Liver (tissue), 9 donors: Measurements from ENCODE around the gene RAB9B. TPM values are rescaled to one million over a fixed set of nuclear protein-coding genes. Genes with fewer than 3 reads are reported as not detected.

Source experiments
- DNase-seq: peaks from one replicate; pipeline ENCODE4 v3.0.0-alpha.2; 2017; ENCODE audit warnings: low spot score
- H3K27ac ChIP-seq, 2 donors: one replicate each; pipeline ENCODE4 v1.7.0; 2013; ENCODE audit warnings: inconsistent platforms in 2 of 2, low read length in 2 of 2, control low read depth in 1 of 2, low read depth in 1 of 2, mild to moderate bottlenecking in 1 of 2
- H3K27me3 ChIP-seq, 4 donors: one replicate each; pipeline versions ENCODE4 v1.6.1 to v1.7.0; 2013; ENCODE audit warnings: low read length in 3 of 4, inconsistent platforms in 1 of 4, mild to moderate bottlenecking in 1 of 4, moderate library complexity in 1 of 4; ENCODE audit not compliant: control insufficient read depth in 4 of 4, insufficient read depth in 4 of 4
- H3K36me3 ChIP-seq, 4 donors: one replicate each; pipeline versions ENCODE4 v1.6.1 to v1.7.0; 2013; ENCODE audit warnings: low read length in 3 of 4, mild to moderate bottlenecking in 3 of 4, low read depth in 1 of 4, moderate library complexity in 1 of 4; ENCODE audit not compliant: control insufficient read depth in 4 of 4, insufficient read depth in 3 of 4
- H3K4me1 ChIP-seq, 4 donors: one replicate each; pipeline versions ENCODE4 v1.6.1 to v1.7.0; 2013; ENCODE audit warnings: low read length in 3 of 4, mild to moderate bottlenecking in 3 of 4, moderate library complexity in 1 of 4; ENCODE audit not compliant: control insufficient read depth in 4 of 4, insufficient read depth in 4 of 4
- H3K4me3 ChIP-seq, 3 donors: one replicate each; pipeline versions ENCODE4 v1.6.1 to v1.7.0; 2013; ENCODE audit warnings: low read length in 3 of 3, control low read depth in 1 of 3, low read depth in 1 of 3, mild to moderate bottlenecking in 1 of 3
- H3K9ac ChIP-seq, 2 donors: one replicate each; pipeline ENCODE4 v1.7.0; 2013; ENCODE audit warnings: low read length in 2 of 2, mild to moderate bottlenecking in 2 of 2, moderate library complexity in 2 of 2, control low read depth in 1 of 2, low read depth in 1 of 2
- H3K9me3 ChIP-seq, 4 donors: one replicate each; pipeline versions ENCODE4 v1.6.1 to v1.7.0; 2013; ENCODE audit warnings: low read length in 3 of 4; ENCODE audit not compliant: control insufficient read depth in 4 of 4
- EGR1 ChIP-seq, 2 donors: IDR thresholded peaks; 2 replicates each; pipeline ENCODE4 v1.6.1; 2016 to 2018; ENCODE audit warnings: antibody characterized with exemption in 2 of 2, low read depth in 2 of 2
- FOXA2 ChIP-seq: IDR thresholded peaks from 2 replicates; pipeline ENCODE4 v1.6.1; 2016; ENCODE audit warnings: antibody characterized with exemption
- GABPA ChIP-seq, 2 donors: IDR thresholded peaks in 1 of 2; conservative IDR thresholded peaks in 1 of 2; 2 replicates each; pipeline ENCODE4 v1.6.1; 2016; ENCODE audit warnings: antibody characterized with exemption in 2 of 2, mild to moderate bottlenecking in 1 of 2, moderate library complexity in 1 of 2
- HNF4G ChIP-seq: IDR thresholded peaks from 2 replicates; pipeline ENCODE4 v1.6.1; 2016; ENCODE audit warnings: antibody characterized with exemption
- NR2F2 ChIP-seq: IDR thresholded peaks from 2 replicates; pipeline ENCODE4 v1.6.1; 2016; ENCODE audit warnings: antibody characterized with exemption
- RXRA ChIP-seq, 2 donors: IDR thresholded peaks; 2 replicates each; pipeline ENCODE4 v1.6.1; 2017 to 2018; ENCODE audit warnings: antibody characterized with exemption in 2 of 2, mild to moderate bottlenecking in 1 of 2
- SP1 ChIP-seq: IDR thresholded peaks from 2 replicates; pipeline ENCODE4 v1.6.1; 2018; ENCODE audit warnings: antibody characterized with exemption, mild to moderate bottlenecking
- TAF1 ChIP-seq: conservative IDR thresholded peaks from 2 replicates; pipeline ENCODE4 v1.6.1; 2016; ENCODE audit warnings: antibody characterized with exemption, mild to moderate bottlenecking
- WGBS: extraction: QIAGEN DNeasy Blood & Tissue Kit; methylation state at CpG from one replicate; pipeline ENCODE4 v1.1.7; 2013; 5-methylcytosine and 5-hydroxymethylcytosine counted together
- polyA plus RNA-seq, 2 donors: library from polyadenylated mRNA; stranded (reverse) in 1 of 2; unstranded in 1 of 2; fragments of 200-250 nt in 1 of 2; fragments of >200 nt in 1 of 2; fragmentation: Nextera tagmentation in 1 of 2; extraction: Ambion mirVana in 1 of 2; gene quantifications; one replicate each; pipeline versions ENCODE4 v1.2.1 to v1.2.3, GENCODE V29; 2013 to 2015
- total RNA-seq, 2 donors: library from RNA; depleted of rRNA; stranded (reverse); fragments of >200 nt; gene quantifications; one replicate each; pipeline ENCODE4 v1.2.3, GENCODE V29; 2014
- TF ChIP-seq, protein P1 (sequence below): IDR thresholded peaks from 2 replicates; pipeline ENCODE4 v1.6.1; 2016; ENCODE audit warnings: antibody characterized with exemption, mild to moderate bottlenecking
- TF ChIP-seq, protein P2 (sequence below): IDR thresholded peaks from 2 replicates; pipeline ENCODE4 v1.6.1; 2016; ENCODE audit warnings: antibody characterized with exemption
- TF ChIP-seq, protein P3 (sequence below): fragments of 150-350 bp; IDR thresholded peaks from 2 replicates; pipeline ENCODE4 v1.5.1; 2017; ENCODE audit warnings: improper control_type of control experiment, low read depth, low read length; ENCODE audit not compliant: missing input control
- donor health status: healthy.
- donor health status: healthy.
- donor health status: healthy.
- donor health status: healthy.
- donor health status: healthy.

Gene RAB9B
- total and polyA plus RNA-seq, 4 donors = 0.07 to 0.51 (median 0.23) TPM

DNA sequence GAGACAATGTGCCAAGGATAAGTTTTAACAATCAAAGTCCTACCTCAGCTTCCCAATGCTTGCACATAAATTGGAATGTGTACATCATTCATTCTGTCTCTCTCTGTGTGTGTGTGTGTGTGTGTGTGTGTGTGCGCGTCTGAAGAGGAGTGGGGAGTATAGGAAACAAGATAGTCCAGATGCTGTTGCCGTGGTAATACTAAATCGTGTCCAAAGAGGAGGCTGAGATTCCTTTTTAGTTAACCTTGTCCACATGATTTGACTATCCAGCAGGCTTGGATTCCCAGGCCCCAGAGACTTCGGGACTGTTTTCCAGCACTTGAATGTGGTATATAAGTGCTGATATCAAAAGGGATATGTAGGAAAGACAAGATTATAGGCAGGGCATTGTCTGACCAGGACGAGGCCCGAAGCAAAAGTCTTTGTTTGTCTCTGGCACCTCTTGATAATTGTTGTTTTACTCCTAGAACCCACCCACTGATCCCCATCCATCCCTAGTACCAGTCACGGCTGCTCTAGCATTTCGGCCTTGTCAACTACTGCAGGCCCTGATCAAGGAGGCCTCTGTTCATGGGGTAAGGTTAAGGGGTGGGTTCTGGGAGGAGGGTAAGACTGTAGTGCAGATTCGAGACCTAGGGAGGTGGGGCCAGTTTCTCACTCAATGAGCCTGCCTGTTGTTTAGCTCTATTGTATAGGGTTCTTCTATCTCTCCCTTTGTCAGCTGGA is 51.6 kb downstream of the RAB9B start:
- Histone ChIP-seq H3K4me1 (no peaks in the 10 kb centered on the region), H3K27ac (no peak overlapping the region), H3K9me3 (no peaks in the 10 kb centered on the region), H3K27me3 (peaks cover 0 to 5% (median 0%) of the 10 kb centered on the region in 4 donors), H3K9ac (no peak overlapping the region), H3K36me3 (no peaks in the 10 kb centered on the region), H3K4me3 (no peak overlapping the region)
- TF ChIP-seq, protein P1, sequence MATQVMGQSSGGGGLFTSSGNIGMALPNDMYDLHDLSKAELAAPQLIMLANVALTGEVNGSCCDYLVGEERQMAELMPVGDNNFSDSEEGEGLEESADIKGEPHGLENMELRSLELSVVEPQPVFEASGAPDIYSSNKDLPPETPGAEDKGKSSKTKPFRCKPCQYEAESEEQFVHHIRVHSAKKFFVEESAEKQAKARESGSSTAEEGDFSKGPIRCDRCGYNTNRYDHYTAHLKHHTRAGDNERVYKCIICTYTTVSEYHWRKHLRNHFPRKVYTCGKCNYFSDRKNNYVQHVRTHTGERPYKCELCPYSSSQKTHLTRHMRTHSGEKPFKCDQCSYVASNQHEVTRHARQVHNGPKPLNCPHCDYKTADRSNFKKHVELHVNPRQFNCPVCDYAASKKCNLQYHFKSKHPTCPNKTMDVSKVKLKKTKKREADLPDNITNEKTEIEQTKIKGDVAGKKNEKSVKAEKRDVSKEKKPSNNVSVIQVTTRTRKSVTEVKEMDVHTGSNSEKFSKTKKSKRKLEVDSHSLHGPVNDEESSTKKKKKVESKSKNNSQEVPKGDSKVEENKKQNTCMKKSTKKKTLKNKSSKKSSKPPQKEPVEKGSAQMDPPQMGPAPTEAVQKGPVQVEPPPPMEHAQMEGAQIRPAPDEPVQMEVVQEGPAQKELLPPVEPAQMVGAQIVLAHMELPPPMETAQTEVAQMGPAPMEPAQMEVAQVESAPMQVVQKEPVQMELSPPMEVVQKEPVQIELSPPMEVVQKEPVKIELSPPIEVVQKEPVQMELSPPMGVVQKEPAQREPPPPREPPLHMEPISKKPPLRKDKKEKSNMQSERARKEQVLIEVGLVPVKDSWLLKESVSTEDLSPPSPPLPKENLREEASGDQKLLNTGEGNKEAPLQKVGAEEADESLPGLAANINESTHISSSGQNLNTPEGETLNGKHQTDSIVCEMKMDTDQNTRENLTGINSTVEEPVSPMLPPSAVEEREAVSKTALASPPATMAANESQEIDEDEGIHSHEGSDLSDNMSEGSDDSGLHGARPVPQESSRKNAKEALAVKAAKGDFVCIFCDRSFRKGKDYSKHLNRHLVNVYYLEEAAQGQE = no peak
- TF ChIP-seq GABPA (IDR thresholded peaks at IDR 0.05 in 1 of 2, conservative IDR thresholded peaks at IDR 0.05 in 1 of 2) = no peak
- no peak for TF ChIP-seq FOXA2
- TF ChIP-seq, protein P2, sequence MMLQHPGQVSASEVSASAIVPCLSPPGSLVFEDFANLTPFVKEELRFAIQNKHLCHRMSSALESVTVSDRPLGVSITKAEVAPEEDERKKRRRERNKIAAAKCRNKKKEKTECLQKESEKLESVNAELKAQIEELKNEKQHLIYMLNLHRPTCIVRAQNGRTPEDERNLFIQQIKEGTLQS = no peak
- TF ChIP-seq, protein P3, sequence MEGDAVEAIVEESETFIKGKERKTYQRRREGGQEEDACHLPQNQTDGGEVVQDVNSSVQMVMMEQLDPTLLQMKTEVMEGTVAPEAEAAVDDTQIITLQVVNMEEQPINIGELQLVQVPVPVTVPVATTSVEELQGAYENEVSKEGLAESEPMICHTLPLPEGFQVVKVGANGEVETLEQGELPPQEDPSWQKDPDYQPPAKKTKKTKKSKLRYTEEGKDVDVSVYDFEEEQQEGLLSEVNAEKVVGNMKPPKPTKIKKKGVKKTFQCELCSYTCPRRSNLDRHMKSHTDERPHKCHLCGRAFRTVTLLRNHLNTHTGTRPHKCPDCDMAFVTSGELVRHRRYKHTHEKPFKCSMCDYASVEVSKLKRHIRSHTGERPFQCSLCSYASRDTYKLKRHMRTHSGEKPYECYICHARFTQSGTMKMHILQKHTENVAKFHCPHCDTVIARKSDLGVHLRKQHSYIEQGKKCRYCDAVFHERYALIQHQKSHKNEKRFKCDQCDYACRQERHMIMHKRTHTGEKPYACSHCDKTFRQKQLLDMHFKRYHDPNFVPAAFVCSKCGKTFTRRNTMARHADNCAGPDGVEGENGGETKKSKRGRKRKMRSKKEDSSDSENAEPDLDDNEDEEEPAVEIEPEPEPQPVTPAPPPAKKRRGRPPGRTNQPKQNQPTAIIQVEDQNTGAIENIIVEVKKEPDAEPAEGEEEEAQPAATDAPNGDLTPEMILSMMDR = no peak
- no peak for TF ChIP-seq RXRA (IDR thresholded peaks at IDR 0.05)
- WGBS = 86% methylated on average over 10 of the region's 10 CpGs
- DNase-seq = no peak

DNA sequence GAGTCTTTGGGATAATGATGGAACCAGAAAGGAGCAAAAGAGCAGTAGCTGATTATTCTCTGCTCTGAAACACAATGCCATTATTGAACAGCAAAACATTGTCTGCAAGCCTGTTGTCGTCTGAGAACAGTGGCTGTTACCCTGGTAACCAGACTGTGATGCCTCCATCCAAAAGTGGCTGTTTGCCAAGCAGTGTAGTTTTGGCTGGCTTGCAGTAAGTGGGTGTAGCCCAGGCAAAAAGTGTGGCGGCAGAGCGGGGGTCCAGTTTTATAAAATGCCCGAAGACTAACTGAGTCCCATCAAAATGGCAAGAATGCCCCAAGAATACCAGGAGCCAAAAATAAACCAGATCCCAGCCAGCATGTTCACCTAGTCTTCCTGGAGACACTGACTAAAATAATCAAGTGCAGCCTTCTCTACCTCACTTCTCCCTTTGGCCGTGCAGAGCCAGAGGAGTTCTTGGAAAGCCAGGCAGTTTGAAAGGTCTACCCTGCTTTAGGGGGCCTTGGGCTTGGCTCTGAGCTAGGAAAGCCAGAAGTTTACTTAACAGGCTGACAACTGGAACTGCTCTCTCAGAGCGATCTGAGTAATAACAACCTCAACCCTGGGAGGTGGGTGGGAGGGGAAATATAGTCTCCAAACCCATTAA is 52.8 kb downstream of the RAB9B start:
- H3K9ac ChIP-seq = no peak overlapping the region
- no peak overlapping the region for H3K4me3 ChIP-seq
- H3K4me1 ChIP-seq = no peaks in the 10 kb centered on the region
- no peak overlapping the region for H3K27ac ChIP-seq
- H3K36me3 ChIP-seq = no peaks in the 10 kb centered on the region
- peaks cover 0 to 9% (median 0%) of the 10 kb centered on the region in 4 donors for H3K27me3 ChIP-seq
- WGBS = 67% methylated on average over 6 of the region's 6 CpGs
- no peaks in the 10 kb centered on the region for H3K9me3 ChIP-seq
- DNase-seq = no peak
- no peak for TF ChIP-seq SP1
- TF ChIP-seq EGR1 (IDR thresholded peaks at IDR 0.05; ENCODE audit: low read depth in 2 of 2) = no peak
- no peak for TF ChIP-seq HNF4G
- TF ChIP-seq, protein P3 = no peak
- no peak for TF ChIP-seq NR2F2
- TF ChIP-seq TAF1 = no peak
- TF ChIP-seq, protein P1 = no peak
- TF ChIP-seq FOXA2 = no peak
